T-helper 17 cell (primary cell): ENCODE data around the gene STIMATE. TPM values are rescaled to one million over a fixed set of nuclear protein-coding genes. Genes with fewer than 3 reads are reported as not detected.
A peak's percentile ranks its signal among the peaks of the same experiment; 100 is the strongest.

Experiments
- ATAC-seq: fragments of 150-1000 bp; cut with Tn5 transposase; 2 replicates; pipeline ENCODE4 v1.10.0; 2021; ENCODE audit warnings: mild to moderate bottlenecking, moderate library complexity
- DNase-seq, 3 donors: peaks; one replicate each; pipeline versions ENCODE4 v3.0.0 to v3.0.0-alpha.2; 2020 to 2021
- H3K9me3 ChIP-seq: one replicate; pipeline ENCODE4 v1.7.0; 2013; ENCODE audit warnings: low read length, mild to moderate bottlenecking; ENCODE audit not compliant: control insufficient read depth, poor library complexity, severe bottlenecking
- H3K27ac Mint-ChIP-seq: one replicate; pipeline ENCODE4 v1.8.0; 2022; ENCODE audit warnings: mild to moderate bottlenecking, moderate library complexity, mixed read lengths
- H3K27me3 Mint-ChIP-seq: one replicate; pipeline ENCODE4 v1.8.0; 2022; ENCODE audit warnings: mixed read lengths
- H3K36me3 Mint-ChIP-seq: one replicate; pipeline ENCODE4 v1.8.0; 2022; ENCODE audit warnings: low read depth, mixed read lengths
- H3K4me1 Mint-ChIP-seq: one replicate; pipeline ENCODE4 v1.8.0; 2022; ENCODE audit warnings: mild to moderate bottlenecking, mixed read lengths
- H3K4me3 Mint-ChIP-seq: one replicate; pipeline ENCODE4 v1.8.0; 2022; ENCODE audit warnings: mild to moderate bottlenecking, moderate library complexity, mixed read lengths
- total RNA-seq, 4 donors: library from RNA in 2 of 4; stranded (reverse) in 2 of 4; gene quantifications; one replicate each; pipeline ENCODE4 v1.2.3 and lab custom pipeline; 2022 to 2026

The STIMATE gene
- total RNA-seq, 2 donors from 2014 or later, result 41.1 to 42.6 TPM

DNA sequence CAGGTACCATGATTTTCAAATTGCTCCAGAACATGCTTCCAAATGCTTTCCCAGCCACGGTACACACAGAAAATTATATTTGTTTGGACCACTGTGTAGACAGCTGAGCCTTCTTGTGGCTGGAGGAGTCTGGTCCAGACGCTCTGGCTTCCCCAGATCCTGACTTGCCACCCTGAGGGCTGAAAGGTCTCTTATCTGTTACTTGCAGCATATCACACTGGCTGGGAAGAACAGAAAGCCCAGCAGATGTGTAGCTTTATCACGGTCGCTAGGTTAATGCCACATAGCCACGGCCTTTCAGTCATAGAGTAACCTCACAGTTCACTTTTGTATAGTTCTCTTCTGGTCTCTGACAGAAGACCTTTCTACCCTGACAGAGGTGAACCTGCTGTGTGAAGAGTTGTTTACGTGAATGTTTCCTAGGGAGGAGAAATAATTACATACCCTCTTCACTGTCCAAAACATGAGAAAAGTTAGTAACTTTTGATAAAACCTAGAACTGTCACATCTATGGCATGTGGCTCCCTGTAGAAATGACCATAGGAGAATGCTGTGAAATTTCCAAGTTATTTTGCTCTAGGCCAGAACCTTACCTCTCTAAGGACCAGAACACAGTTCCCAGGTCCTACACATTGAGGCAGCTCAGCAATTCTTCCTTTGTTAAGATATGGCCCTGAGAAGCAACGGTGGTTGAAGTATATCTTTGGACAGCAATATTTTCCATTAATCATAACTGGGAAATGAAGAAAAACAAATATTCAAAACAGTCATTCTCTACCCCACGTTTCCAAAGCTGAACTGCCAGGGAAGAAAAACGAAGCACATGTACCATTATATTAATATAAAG, 15.8 kb upstream of the STIMATE start:
- DNase-seq, result no peak
- Mint-ChIP-seq H3K4me1 (no peaks in the 10 kb centered on the region), H3K27me3 (no peaks in the 10 kb centered on the region), H3K4me3 (no peak overlapping the region), H3K27ac (no peak overlapping the region), H3K36me3 (peaks cover 3% of the 10 kb centered on the region)
- ATAC-seq, result no peak
- no peaks in the 10 kb centered on the region for H3K9me3 ChIP-seq

DNA sequence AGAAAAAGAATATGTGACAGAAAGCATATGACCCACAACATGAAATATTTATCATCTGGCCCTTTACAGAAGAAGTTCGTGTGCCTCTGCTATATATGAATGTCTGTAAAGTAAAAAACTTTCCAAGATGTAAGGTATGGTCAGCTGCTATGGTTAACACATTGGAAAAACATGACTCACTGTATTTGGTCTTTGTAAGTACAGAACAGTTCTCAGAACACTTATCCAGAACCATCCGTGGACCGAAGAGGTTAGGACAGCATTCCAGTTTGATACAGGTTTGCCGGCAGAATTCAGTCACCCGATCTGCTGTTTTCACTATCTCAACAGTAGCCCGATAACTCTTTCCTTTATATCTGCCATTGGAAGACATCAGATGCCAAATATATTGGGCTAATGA, 13.5 kb upstream of the STIMATE start:
- H3K4me3 Mint-ChIP-seq, result no peak overlapping the region
- H3K36me3 Mint-ChIP-seq, result peaks cover 3% of the 10 kb centered on the region
- no peak for DNase-seq
- H3K4me1 Mint-ChIP-seq, result no peaks in the 10 kb centered on the region
- H3K27me3 Mint-ChIP-seq, result no peaks in the 10 kb centered on the region
- no peak overlapping the region for H3K27ac Mint-ChIP-seq
- H3K9me3 ChIP-seq, result no peaks in the 10 kb centered on the region
- no peak for ATAC-seq

GRCh38 chr3:52907497-52907896, 10.1 kb upstream of the STIMATE start:
- H3K36me3 Mint-ChIP-seq, result peaks cover 3% of the 10 kb centered on the region
- H3K4me3 Mint-ChIP-seq, result no peak overlapping the region
- no peak for ATAC-seq
- no peak for DNase-seq
- no peaks in the 10 kb centered on the region for H3K27me3 Mint-ChIP-seq
- no peak overlapping the region for H3K27ac Mint-ChIP-seq
- no peaks in the 10 kb centered on the region for H3K9me3 ChIP-seq
- H3K4me1 Mint-ChIP-seq, result no peaks in the 10 kb centered on the region

- no peaks in the 10 kb centered on the region for H3K27me3 Mint-ChIP-seq
- no peak overlapping the region for H3K27ac Mint-ChIP-seq
- DNase-seq (no peak), ATAC-seq (no peak)
- H3K4me1 Mint-ChIP-seq, result no peaks in the 10 kb centered on the region
- H3K36me3 Mint-ChIP-seq, result no peaks in the 10 kb centered on the region
- no peak overlapping the region for H3K4me3 Mint-ChIP-seq
- H3K9me3 ChIP-seq, result no peaks in the 10 kb centered on the region
Observed at GRCh38 chr3:52904552-52904951, 7.2 kb upstream of the STIMATE start.

DNA sequence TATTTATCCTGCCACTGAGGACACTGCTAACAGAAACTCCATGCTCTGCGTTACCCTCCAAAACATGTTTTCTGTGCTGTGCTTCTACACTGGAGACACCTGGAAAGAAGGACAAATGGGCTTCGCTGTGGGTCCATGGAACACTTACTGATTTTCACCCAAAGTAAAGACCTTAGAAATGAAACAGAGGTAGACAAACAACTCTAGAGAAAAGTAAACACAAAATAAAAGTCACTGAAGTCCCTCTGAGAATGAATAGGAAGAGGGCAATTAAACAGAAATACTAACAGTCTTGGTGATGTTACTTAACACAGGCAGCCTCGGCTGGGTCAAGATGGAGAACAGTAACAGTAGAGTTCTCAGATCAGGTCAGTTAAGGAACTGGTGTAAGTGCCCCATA, 6.7 kb upstream of the STIMATE start:
- H3K9me3 ChIP-seq, result no peaks in the 10 kb centered on the region
- Mint-ChIP-seq H3K4me3 (no peak overlapping the region), H3K27me3 (no peaks in the 10 kb centered on the region), H3K27ac (no peak overlapping the region), H3K36me3 (no peaks in the 10 kb centered on the region), H3K4me1 (no peaks in the 10 kb centered on the region)
- DNase-seq, result no peak
- no peak for ATAC-seq

GRCh38 chr3:52896613-52897012, 735 bp downstream of the STIMATE start:
- Mint-ChIP-seq H3K27me3 (no peaks in the 10 kb centered on the region), H3K4me1 (peaks cover 43% of the 10 kb centered on the region), H3K4me3 (peak overlapping the region; percentile 99), H3K36me3 (no peaks in the 10 kb centered on the region), H3K27ac (peak overlapping the region; percentile 98)
- DNase-seq, result no peak
- no peak for ATAC-seq
- no peaks in the 10 kb centered on the region for H3K9me3 ChIP-seq

- Mint-ChIP-seq H3K36me3 (no peaks in the 10 kb centered on the region), H3K4me1 (peaks cover 47% of the 10 kb centered on the region), H3K27me3 (no peaks in the 10 kb centered on the region), H3K4me3 (peak overlapping the region; percentile 99), H3K27ac (peak overlapping the region; percentile 98)
- ATAC-seq, result no peak
- no peak for DNase-seq
- H3K9me3 ChIP-seq, result no peaks in the 10 kb centered on the region
Observed at GRCh38 chr3:52896151-52896550, 1.2 kb downstream of the STIMATE start.

- Mint-ChIP-seq H3K36me3 (no peaks in the 10 kb centered on the region), H3K4me1 (peaks cover 51% of the 10 kb centered on the region), H3K27ac (peak overlapping the region; percentile 98), H3K27me3 (no peaks in the 10 kb centered on the region), H3K4me3 (peak overlapping the region; percentile 99)
- ATAC-seq (no peak), DNase-seq (no peak)
- no peaks in the 10 kb centered on the region for H3K9me3 ChIP-seq
Observed at GRCh38 chr3:52895418-52895817, 1.9 kb downstream of the STIMATE start.

DNA sequence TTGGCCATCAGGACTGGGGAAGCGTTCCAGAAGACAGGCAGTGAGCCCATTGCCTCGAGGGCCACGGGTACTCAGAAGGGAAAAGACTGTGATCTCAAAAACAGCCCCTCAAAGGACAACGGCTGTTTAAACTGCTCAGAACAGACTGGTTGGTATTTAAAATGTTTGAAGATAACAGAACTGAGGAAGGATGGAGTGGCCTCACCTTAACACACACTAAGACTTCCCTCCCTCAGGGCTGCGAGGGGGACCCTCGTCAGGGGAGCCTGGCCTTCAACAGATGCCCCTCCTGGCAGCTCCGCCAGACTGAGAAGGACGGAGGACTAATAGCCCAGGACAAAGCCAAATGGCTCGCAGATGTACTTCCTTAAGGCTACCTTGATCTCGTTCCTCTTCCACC, 2.6 kb downstream of the STIMATE start:
- H3K36me3 Mint-ChIP-seq, result no peaks in the 10 kb centered on the region
- ATAC-seq, result no peak
- H3K9me3 ChIP-seq, result no peaks in the 10 kb centered on the region
- H3K4me3 Mint-ChIP-seq, result no peak overlapping the region
- DNase-seq, result no peak
- no peaks in the 10 kb centered on the region for H3K27me3 Mint-ChIP-seq
- H3K27ac Mint-ChIP-seq, result peak overlapping the region; percentile 98
- peaks cover 56% of the 10 kb centered on the region for H3K4me1 Mint-ChIP-seq

DNA sequence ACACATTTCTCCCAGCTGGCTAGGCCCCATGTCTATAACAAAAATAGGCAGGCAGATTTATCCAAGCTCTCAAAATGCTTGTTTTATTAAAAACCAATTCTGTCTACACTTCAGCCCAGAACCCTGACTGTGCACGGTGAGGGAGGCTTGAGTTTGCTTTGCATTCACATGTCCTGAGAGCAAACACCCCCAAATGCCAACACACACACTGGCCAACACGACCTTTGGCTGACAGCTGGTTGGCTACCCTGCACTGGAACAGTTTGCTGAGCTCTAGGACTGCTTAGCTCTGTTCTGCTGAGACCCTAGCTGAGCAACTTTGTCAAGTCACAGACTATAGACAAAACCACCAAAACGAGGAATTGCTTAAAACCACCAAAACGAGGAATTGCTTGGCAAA, 3.6 kb downstream of the STIMATE start:
- Mint-ChIP-seq H3K4me1 (peaks cover 56% of the 10 kb centered on the region), H3K36me3 (no peaks in the 10 kb centered on the region), H3K27ac (peak overlapping the region; percentile 98), H3K27me3 (no peaks in the 10 kb centered on the region), H3K4me3 (peak overlapping the region; percentile 90)
- DNase-seq (no peak), ATAC-seq (no peak)
- H3K9me3 ChIP-seq, result no peaks in the 10 kb centered on the region

GRCh38 chr3:52892625-52893311, 4.6 kb downstream of the STIMATE start:
- Mint-ChIP-seq H3K27me3 (no peaks in the 10 kb centered on the region), H3K4me3 (peak overlapping the region; percentile 90), H3K4me1 (peaks cover 61% of the 10 kb centered on the region), H3K36me3 (no peaks in the 10 kb centered on the region), H3K27ac (peak overlapping the region; percentile 98)
- DNase-seq (peak in 2 of 3 donors; percentile 14 to 27), ATAC-seq (peak; percentile 35)
- H3K9me3 ChIP-seq, result no peaks in the 10 kb centered on the region

GRCh38 chr3:52892290-52892624, 5.1 kb downstream of the STIMATE start:
- no peaks in the 10 kb centered on the region for H3K27me3 Mint-ChIP-seq
- no peaks in the 10 kb centered on the region for H3K36me3 Mint-ChIP-seq
- H3K27ac Mint-ChIP-seq, result peak overlapping the region; percentile 98
- peak overlapping the region; percentile 90 for H3K4me3 Mint-ChIP-seq
- no peaks in the 10 kb centered on the region for H3K9me3 ChIP-seq
- ATAC-seq (peak; percentile 12), DNase-seq (no peak)
- peaks cover 61% of the 10 kb centered on the region for H3K4me1 Mint-ChIP-seq

- H3K27ac Mint-ChIP-seq, result peak overlapping the region; percentile 88
- DNase-seq, result no peak
Observed at GRCh38 chr3:52891615-52892081, 5.7 kb downstream of the STIMATE start.

More at GRCh38 chr3:52891615-52892081, 5.7 kb downstream of the STIMATE start:
- no peak for ATAC-seq
- Mint-ChIP-seq H3K36me3 (no peaks in the 10 kb centered on the region), H3K4me1 (peaks cover 60% of the 10 kb centered on the region), H3K27me3 (no peaks in the 10 kb centered on the region), H3K4me3 (peak overlapping the region; percentile 69)
- H3K9me3 ChIP-seq, result no peaks in the 10 kb centered on the region
